Kasumi-1 (cell line): ENCODE measurements around the gene DNAJC7.

ENCODE experiments used
- DNase-seq, 2 experiments: peaks; one replicate each; lab custom pipeline; 2025; lab: John Stamatoyannopoulos, UW

DNAJC7 gene

GRCh38 chr17:42016941-42017865 lies at the start of gene DNAJC7:
DNAJC7 (minus strand) TSS chr17:42017439; CDS start chr17:42017416, 23 bp downstream.
- peak; percentile 92 to 93 for DNase-seq

- no peak for DNase-seq
These were observed 48.0 kb upstream of the DNAJC7 start for GRCh38 chr17:42065201-42065600.

- no peak for DNase-seq
These were observed 45.4 kb upstream of the DNAJC7 start for GRCh38 chr17:42062681-42063080.

DNA sequence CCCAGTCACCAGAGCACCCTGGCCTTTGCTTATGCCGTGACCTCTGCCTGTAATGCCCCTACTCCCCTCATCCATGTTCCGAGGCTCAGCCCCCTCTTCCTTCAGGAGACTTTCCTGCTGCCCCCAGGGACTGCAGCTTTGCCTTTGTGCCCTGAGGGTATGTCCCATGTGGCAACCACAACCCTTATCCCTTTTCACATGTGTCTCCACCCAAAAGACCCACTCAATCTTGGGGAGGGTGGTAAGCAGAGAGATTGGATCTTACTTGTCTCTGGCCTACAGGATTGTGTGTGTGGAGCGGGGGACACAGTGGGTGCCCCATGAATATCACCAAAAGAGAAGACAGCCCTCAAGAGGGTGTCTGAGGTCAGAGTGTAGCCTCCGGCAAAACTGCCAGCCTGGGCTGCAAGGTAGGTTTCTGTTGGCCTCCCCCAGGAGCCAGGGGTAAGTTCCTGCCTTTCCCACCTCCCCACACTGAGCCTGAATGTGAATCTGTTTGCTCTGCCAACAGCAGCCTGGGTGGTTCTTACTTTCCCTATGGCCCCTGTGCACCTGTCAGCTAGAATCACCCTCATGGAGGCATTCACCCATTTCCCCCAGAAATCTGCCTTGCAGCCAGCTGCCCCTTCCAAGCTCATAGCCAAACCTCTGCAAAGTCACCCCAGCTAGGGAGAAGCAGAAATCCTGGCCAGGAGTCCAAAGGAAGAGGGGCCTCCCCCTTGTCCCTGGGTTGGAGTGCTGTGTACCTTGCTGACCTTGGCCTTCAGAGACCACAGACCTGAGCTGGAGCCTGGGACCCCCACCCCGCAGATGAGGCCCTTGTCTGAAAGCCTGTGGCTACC lies 44.6 kb upstream of the DNAJC7 start:
- DNase-seq = no peak

- no peak for DNase-seq
These were observed 43.0 kb upstream of the DNAJC7 start for GRCh38 chr17:42060231-42060630.

DNA sequence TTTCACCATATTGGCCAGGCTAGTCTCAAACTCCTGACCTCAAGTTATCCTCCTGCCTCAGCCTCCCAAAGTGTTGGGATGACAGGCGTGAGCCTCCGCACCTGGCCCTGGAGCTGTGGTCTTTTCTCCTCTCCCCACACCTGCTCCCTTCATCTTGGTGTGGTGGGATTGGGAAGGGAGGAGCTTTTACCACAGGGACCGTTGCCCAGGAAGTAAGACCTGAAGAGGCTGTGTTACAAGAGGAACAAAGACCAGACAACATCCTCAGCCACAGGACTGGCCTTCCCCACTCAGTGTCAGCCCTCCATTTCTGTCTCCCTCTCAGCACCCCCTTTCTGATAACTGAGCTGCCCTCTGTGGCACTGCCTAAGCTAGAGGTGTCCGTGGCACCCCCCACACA lies 42.6 kb upstream of the DNAJC7 start:
- DNase-seq = peak; percentile 24 to 45

GRCh38 chr17:42058063-42058462 lies 40.8 kb upstream of the DNAJC7 start:
- no peak for DNase-seq

GRCh38 chr17:42056635-42057034 lies 39.4 kb upstream of the DNAJC7 start:
- DNase-seq = no peak

GRCh38 chr17:42055496-42055895 lies 38.3 kb upstream of the DNAJC7 start:
- no peak for DNase-seq

GRCh38 chr17:42055027-42055426 lies 37.8 kb upstream of the DNAJC7 start:
- DNase-seq = no peak

- no peak for DNase-seq
These were observed 36.7 kb upstream of the DNAJC7 start for GRCh38 chr17:42053731-42054500.

GRCh38 chr17:42052346-42052877 lies 35.2 kb upstream of the DNAJC7 start:
- DNase-seq = no peak

- DNase-seq = no peak
These were observed 34.4 kb upstream of the DNAJC7 start for GRCh38 chr17:42051645-42052044.

DNA sequence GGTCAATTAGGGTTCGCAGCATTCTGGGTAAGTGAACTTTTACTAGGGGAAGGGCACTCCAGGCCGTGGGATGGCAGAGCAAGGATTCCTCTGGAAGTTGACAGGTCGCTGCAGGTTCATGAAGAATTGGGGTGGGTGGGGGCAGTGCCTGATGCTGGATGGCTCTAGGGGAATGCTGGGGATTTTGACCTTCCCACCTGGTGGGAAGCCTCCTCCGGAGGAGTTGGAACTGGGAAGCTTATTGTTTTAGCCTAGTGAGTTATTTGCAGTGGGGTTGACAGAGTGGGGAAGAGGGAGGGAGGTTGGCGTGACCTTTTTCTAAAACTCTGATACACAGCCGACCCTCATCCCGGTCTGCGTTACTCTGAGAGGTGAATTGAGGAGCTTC lies 33.8 kb upstream of the DNAJC7 start:
- no peak for DNase-seq

- peak; percentile 30 for DNase-seq
These were observed 33.3 kb upstream of the DNAJC7 start, which contains the start of gene C17orf113 for GRCh38 chr17:42050393-42051012. C17orf113 (minus strand) TSS chr17:42050601; CDS start chr17:42043376, 7,225 bp downstream.

- DNase-seq = no peak
These were observed 32.7 kb upstream of the DNAJC7 start for GRCh38 chr17:42049834-42050392.

DNA sequence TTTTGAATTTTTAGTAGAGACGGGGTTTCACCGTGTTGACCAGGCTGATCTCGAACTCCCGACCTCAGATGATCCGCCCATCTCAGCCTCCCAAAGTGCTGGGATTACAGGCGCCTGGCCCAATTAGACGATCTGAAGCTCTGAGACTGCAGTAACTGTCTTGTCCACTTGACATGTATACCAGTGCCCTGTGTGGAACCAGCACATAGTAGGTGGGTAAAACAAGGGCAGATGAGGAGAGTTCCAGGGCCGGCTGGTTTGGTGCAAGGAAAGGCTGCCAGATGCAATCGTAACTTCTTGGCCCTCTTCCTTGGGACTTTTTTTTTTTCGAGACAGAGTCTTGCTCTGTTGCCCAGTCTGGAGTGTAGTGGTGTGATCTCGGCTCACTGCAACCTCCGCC lies 30.1 kb upstream of the DNAJC7 start:
- DNase-seq = no peak

DNA sequence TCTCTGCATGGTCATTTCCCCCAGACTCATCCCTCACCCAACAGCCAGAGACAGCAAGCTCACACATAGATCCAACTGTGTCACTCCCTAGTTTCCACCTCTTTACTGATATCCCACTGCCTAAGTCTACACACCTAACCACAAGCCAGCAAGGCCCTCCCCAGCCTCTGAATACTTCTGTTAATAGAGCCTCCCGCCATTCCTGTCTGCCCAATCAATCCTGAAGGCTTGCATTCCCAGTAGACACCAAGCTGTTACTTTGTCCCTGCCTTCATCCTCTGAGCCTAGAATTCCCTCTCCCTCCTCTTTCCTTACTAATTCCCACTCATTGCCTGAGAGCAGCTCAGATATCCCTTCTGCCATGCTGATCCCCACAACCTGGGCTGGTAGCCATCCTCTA lies 28.5 kb upstream of the DNAJC7 start:
- no peak for DNase-seq

DNA sequence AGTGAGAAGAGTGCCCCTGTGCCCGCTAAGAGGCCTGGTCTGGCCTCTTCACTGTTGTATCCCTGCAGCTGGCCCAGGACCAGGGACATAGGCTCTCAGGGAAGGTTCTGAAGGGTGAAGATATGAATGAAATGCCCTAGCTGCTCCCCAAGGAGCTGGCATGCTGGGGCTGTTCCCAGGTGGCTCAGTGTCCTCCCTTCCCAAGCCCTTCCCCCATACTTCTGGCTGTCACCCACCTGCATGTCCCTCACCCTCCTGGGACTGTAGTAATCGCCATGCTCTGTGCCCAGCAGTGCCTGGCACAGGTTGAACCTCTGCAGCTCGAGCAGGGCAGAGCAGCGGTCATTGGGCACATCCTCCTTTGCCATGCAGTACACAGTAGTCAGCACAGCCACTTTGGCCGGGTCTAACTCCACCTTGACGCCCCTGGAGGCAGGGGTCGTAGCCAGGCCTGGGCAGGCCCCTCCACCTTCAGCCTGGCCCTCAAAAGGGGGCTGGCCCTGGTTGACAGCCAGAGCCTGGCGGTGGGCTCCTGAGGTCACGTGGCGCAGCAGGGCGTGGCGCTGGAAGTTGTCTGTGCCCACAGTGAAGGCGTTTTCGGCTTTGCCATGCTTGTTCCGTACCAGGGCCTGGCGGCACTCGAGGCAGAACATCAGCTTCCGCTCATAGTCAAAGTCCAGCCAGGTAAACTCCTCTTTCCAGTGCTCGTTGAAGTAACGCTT lies 25.5 kb upstream of the DNAJC7 start:
- DNase-seq = no peak

- no peak for DNase-seq
These were observed 24.4 kb upstream of the DNAJC7 start for GRCh38 chr17:42041619-42042018.
